ENCODE data around the gene NKD1. TPM values are rescaled to one million over a fixed set of nuclear protein-coding genes. Genes with fewer than 3 reads are reported as not detected.

Gene NKD1
- total RNA-seq, 1 experiment from 2014 or later, result 11.4 TPM

DNA sequence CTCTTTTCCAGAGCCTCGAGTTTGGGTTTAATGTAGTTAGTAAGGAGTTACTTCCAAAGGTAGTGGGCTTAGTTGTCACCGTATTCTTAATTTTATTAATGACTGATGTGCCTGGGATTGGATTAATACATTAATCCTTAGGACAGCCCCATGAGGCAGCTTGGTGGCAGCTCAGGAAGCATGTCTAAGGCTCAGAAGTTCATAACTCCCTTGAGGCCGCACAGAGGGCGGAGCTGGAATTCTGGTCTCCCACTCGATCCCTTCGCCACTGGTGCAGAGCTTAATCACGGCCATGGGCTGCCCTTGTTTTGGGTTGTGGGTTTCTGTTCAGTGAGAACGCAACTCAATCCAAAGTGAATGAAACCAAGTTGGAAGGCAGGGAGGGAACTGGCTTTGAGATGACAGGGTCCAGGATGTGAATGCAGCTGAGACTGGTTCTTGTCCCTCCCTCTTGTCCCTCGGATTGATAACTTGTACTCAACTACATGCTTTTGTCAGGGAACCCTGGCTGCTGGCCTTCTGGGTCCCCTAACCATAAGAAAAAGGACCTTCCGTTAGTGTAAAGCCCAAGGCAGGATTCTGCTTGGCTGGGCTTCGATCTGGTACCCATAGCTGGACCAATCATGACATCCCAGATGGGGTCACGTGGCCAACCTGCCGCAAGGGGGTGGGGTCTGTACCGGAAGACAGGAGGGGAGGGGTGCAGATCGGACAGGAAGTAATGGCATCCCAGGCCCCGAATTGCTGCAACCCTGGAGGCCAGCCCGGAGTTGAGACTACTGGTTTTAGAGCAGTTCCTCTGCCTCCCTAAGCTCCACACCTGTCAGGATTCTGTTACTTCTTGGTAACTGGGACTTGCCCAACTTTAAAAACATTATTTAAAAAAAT, 87.6 kb downstream of the NKD1 start:
- peaks cover 0 to 6% of the 10 kb centered on the region in 2 experiments; a peak in 1 of 4 replicates for H3K4me1 ChIP-seq (ENCODE audit: control insufficient read depth in 1 of 2, insufficient read depth in 2 of 2, low read length in 2 of 2)
- no peaks in the 10 kb centered on the region for H3K27me3 ChIP-seq (ENCODE audit: insufficient read depth, low read length)
- H3K36me3 ChIP-seq (ENCODE audit: control insufficient read depth in 1 of 2, insufficient read depth in 2 of 2, low read length in 2 of 2), result no peaks in the 10 kb centered on the region
- TF ChIP-seq EZH2phosphoT487 (IDR thresholded peaks at IDR 0.05; ENCODE audit: borderline replicate concordance) (no peak), EZH2 (IDR thresholded peaks at IDR 0.05) (no peak), ZNF274 (IDR thresholded peaks at IDR 0.05; ENCODE audit: low read depth, low read length) (no peak), TCF7L2 (IDR thresholded peaks at IDR 0.05; ENCODE audit: borderline replicate concordance, extremely low read depth, insufficient read depth, insufficient read length) (no peak), YY1 (IDR thresholded peaks at IDR 0.05; ENCODE audit: extremely low read depth, insufficient replicate concordance, low read depth, low read length) (no peak), CBX3 (IDR thresholded peaks at IDR 0.05; ENCODE audit: low read depth) (no peak), SIN3A (IDR thresholded peaks at IDR 0.05; ENCODE audit: low read depth) (no peak), ELF1 (IDR thresholded peaks at IDR 0.05; ENCODE audit: borderline replicate concordance, low read depth) (no peak), POLR2AphosphoS5 (IDR thresholded peaks at IDR 0.05; ENCODE audit: low read depth, low read length) (no peak), SRF (IDR thresholded peaks at IDR 0.05; ENCODE audit: low read depth) (no peak), SP1 (IDR thresholded peaks at IDR 0.05; ENCODE audit: low read depth) (no peak), FOSL1 (IDR thresholded peaks at IDR 0.05; ENCODE audit: low read depth) (no peak), EGR1 (IDR thresholded peaks at IDR 0.05; ENCODE audit: low read depth) (no peak), POLR2A (IDR thresholded peaks at IDR 0.05; ENCODE audit: borderline replicate concordance, extremely low read depth, insufficient read depth, insufficient read length) (no peak)
- TF ChIP-seq, protein P1, sequence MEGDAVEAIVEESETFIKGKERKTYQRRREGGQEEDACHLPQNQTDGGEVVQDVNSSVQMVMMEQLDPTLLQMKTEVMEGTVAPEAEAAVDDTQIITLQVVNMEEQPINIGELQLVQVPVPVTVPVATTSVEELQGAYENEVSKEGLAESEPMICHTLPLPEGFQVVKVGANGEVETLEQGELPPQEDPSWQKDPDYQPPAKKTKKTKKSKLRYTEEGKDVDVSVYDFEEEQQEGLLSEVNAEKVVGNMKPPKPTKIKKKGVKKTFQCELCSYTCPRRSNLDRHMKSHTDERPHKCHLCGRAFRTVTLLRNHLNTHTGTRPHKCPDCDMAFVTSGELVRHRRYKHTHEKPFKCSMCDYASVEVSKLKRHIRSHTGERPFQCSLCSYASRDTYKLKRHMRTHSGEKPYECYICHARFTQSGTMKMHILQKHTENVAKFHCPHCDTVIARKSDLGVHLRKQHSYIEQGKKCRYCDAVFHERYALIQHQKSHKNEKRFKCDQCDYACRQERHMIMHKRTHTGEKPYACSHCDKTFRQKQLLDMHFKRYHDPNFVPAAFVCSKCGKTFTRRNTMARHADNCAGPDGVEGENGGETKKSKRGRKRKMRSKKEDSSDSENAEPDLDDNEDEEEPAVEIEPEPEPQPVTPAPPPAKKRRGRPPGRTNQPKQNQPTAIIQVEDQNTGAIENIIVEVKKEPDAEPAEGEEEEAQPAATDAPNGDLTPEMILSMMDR (IDR thresholded peaks at IDR 0.05 in 2 of 3, conservative IDR thresholded peaks at IDR 0.05 in 1 of 3; ENCODE audit: borderline replicate concordance in 1 of 3, insufficient read depth in 1 of 3, low read depth in 2 of 3, low read length in 2 of 3), result no peak
- TF ChIP-seq, protein P2, sequence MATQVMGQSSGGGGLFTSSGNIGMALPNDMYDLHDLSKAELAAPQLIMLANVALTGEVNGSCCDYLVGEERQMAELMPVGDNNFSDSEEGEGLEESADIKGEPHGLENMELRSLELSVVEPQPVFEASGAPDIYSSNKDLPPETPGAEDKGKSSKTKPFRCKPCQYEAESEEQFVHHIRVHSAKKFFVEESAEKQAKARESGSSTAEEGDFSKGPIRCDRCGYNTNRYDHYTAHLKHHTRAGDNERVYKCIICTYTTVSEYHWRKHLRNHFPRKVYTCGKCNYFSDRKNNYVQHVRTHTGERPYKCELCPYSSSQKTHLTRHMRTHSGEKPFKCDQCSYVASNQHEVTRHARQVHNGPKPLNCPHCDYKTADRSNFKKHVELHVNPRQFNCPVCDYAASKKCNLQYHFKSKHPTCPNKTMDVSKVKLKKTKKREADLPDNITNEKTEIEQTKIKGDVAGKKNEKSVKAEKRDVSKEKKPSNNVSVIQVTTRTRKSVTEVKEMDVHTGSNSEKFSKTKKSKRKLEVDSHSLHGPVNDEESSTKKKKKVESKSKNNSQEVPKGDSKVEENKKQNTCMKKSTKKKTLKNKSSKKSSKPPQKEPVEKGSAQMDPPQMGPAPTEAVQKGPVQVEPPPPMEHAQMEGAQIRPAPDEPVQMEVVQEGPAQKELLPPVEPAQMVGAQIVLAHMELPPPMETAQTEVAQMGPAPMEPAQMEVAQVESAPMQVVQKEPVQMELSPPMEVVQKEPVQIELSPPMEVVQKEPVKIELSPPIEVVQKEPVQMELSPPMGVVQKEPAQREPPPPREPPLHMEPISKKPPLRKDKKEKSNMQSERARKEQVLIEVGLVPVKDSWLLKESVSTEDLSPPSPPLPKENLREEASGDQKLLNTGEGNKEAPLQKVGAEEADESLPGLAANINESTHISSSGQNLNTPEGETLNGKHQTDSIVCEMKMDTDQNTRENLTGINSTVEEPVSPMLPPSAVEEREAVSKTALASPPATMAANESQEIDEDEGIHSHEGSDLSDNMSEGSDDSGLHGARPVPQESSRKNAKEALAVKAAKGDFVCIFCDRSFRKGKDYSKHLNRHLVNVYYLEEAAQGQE (IDR thresholded peaks at IDR 0.05; ENCODE audit: low read depth), result no peak
- TF ChIP-seq, protein P3, sequence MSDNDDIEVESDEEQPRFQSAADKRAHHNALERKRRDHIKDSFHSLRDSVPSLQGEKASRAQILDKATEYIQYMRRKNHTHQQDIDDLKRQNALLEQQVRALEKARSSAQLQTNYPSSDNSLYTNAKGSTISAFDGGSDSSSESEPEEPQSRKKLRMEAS (IDR thresholded peaks at IDR 0.05), result no peak
- TF ChIP-seq, protein P4, sequence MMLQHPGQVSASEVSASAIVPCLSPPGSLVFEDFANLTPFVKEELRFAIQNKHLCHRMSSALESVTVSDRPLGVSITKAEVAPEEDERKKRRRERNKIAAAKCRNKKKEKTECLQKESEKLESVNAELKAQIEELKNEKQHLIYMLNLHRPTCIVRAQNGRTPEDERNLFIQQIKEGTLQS (IDR thresholded peaks at IDR 0.05), result no peak
- no peaks in the 10 kb centered on the region for H3K9me3 ChIP-seq (ENCODE audit: control insufficient read depth in 1 of 2, insufficient read depth in 1 of 2, low read depth in 1 of 2, low read length in 2 of 2)
- H4K20me1 ChIP-seq (ENCODE audit: insufficient read depth), result no peaks in the 10 kb centered on the region
- ATAC-seq (peak; percentile 92), DNase-seq (ENCODE audit: low read depth, low spot score) (peak; percentile 8)
- CTCF ChIA-PET, result interaction anchor here (0.6 kb wide), 1 partner anchor 267 kb away, joined by 5 read pairs; the partner anchor contains the start of gene BRD7
- H3K4me2 ChIP-seq (ENCODE audit: low read length), result no peak overlapping the region
- H3K9me2 ChIP-seq (ENCODE audit: insufficient read depth), result no peaks in the 10 kb centered on the region
- no peaks in the 10 kb centered on the region for H3K79me2 ChIP-seq (ENCODE audit: insufficient read depth, low read length)
- no peak overlapping the region for H3K27ac ChIP-seq (ENCODE audit: low read depth, low read length)
- BruUV-seq (replicated peaks), result no TSS peak
- H2AFZ ChIP-seq (ENCODE audit: low read depth, low read length, poor library complexity, severe bottlenecking), result no peak overlapping the region
- RAD21 ChIA-PET (ENCODE audit: low non-redundant PET in 1 of 2, low total read pairs in 2 of 2, uncharacterized antibody in 2 of 2, unreplicated experiment in 2 of 2), result no interaction called here
- H3K9ac ChIP-seq (ENCODE audit: low read length), result no peak overlapping the region
- H3K4me3 ChIP-seq (replicated peaks in 1 of 2; ENCODE audit: low read depth in 1 of 2, low read length in 2 of 2), result no peak overlapping the region
- intact Hi-C loops (cut with micrococcal nuclease), result no loop called here
- POLR2A ChIA-PET, result no interaction called here
